ENCODE data around the gene ABHD2.

Gene ABHD2

DNA sequence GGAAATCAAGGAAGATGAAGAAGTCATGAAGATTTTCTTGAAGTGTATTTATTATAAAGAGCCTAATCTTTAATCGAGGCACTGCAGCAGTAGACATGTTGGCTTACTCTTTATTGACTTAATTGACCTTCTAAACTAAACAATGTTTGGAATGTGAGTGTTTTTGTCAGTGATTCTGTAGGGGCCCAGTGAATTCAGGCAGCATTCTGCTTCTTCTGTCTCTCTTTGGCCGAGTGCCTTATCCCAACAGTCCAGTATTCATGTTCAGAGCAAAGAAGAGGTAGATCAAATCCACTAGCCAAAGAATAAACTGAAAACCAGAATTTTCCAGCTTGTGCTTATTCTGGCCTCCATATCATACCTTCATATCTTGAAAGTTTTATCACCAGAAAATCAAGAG is 77.4 kb downstream of the ABHD2 start:
- H3K4me1 ChIP-seq (ENCODE audit: control insufficient read depth, insufficient read depth, low read length), result peaks cover 24% of the 10 kb centered on the region; the same call in 1 of the 2 replicates
- no peaks in the 10 kb centered on the region for H3K9me3 ChIP-seq (ENCODE audit: control insufficient read depth, insufficient read depth, low read depth, low read length)
- no peaks in the 10 kb centered on the region; a peak in 1 of 3 replicates for H3K36me3 ChIP-seq (ENCODE audit: control insufficient read depth in 2 of 2, insufficient read depth in 1 of 2, low read length in 2 of 2)
- POLR2A ChIA-PET, result no interaction called here
- TF ChIP-seq ZBTB1 (tag by site-specific recombination; IDR thresholded peaks at IDR 0.05), result no peak
- TF ChIP-seq ZNF785 (tag by site-specific recombination; IDR thresholded peaks at IDR 0.05), result no peak
- TF ChIP-seq ZNF600 (tag by site-specific recombination; IDR thresholded peaks at IDR 0.05), result no peak
- TF ChIP-seq ZNF629 (tag by site-specific recombination; IDR thresholded peaks at IDR 0.05), result no peak
- no peak for TF ChIP-seq SP7 (tag by site-specific recombination; IDR thresholded peaks at IDR 0.05)
- no peak for TF ChIP-seq ZNF248 (tag by site-specific recombination; IDR thresholded peaks at IDR 0.05)
- TF ChIP-seq ZNF433 (tag by site-specific recombination; IDR thresholded peaks at IDR 0.05; ENCODE audit: low read depth), result no peak
- no peak for TF ChIP-seq PRDM1 (tag by site-specific recombination; IDR thresholded peaks at IDR 0.05)
- CTCF ChIA-PET, result interaction anchor here (0.7 to 19.0 kb wide), 9 partner anchors 8 to 353 kb away, joined by 3 to 480 read pairs (median 6); no protein-coding TSS in a partner anchor
- no peak overlapping the region for H3K27ac ChIP-seq (ENCODE audit: extremely low read depth, low read depth, low read length)
- H3K4me3 ChIP-seq (ENCODE audit: low read depth, low read length), result no peak overlapping the region

DNA sequence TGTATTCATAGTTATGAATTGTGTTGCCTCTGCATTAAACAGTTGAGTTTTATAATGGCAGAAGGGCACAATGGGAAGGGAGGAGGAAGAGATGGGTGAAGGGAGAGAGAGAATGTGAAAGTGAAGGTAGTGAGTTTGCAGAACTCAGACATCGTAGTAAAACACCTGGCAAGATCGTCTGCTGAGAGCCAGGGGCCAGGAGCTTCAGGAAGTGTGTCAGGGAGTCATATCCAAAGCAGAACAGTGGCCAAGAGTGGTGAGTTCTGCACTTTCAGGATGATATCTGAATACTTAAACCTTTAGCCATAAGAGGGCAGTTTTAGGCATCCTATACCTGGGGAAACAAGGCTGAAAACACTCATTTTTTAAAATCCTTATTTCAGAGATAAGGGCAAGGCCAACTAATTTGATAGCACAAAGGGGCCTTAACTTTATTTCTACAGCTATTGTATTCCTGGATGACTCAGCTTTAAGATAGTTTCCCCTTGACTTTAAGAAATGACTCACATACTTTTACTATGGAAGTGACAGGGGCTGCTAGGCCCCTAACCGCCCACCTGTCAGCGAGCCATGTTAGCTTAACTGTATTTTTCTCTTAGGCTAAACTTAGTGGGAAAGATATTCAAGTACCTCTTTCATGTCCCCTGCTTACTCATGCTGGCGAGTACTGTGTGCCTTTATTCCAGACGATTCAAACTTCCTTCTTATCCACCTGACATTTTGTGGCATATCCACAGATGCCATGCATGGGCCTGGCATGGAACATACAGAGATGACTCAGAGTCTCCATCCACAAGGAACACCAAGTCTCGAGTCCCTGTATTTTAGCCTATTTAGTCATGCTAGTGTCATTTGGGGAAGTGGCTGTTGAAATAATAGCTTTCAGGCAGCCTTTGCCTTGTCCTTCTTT is 79.3 kb downstream of the ABHD2 start:
- peaks cover 24% of the 10 kb centered on the region; the same call in 1 of the 2 replicates for H3K4me1 ChIP-seq (ENCODE audit: control insufficient read depth, insufficient read depth, low read length)
- CTCF ChIA-PET, result interaction anchor here (0.5 to 19.0 kb wide), 22 partner anchors 8 to 510 kb away, joined by 3 to 480 read pairs (median 3); no protein-coding TSS in a partner anchor
- POLR2A ChIA-PET, result interaction anchor here (0.8 kb wide), 1 partner anchor 79 kb away, joined by 4 read pairs; the partner anchor contains the start of gene ABHD2
- H3K27ac ChIP-seq (ENCODE audit: extremely low read depth, low read depth, low read length), result no peak overlapping the region; the same call in 1 of the 2 replicates
- no peak overlapping the region for H3K4me3 ChIP-seq (ENCODE audit: low read depth, low read length)
- no peaks in the 10 kb centered on the region; a peak in 1 of 3 replicates for H3K36me3 ChIP-seq (ENCODE audit: control insufficient read depth in 2 of 2, insufficient read depth in 1 of 2, low read length in 2 of 2)
- no peaks in the 10 kb centered on the region for H3K9me3 ChIP-seq (ENCODE audit: control insufficient read depth, insufficient read depth, low read depth, low read length)
- TF ChIP-seq RBAK (tag by site-specific recombination; IDR thresholded peaks at IDR 0.05) (no peak), ZNF626 (tag by site-specific recombination; IDR thresholded peaks at IDR 0.05) (no peak), ZNF404 (tag by site-specific recombination; IDR thresholded peaks at IDR 0.05) (no peak), ZNF596 (tag by site-specific recombination; IDR thresholded peaks at IDR 0.05) (no peak), ZFHX2 (tag by site-specific recombination; conservative IDR thresholded peaks at IDR 0.05) (peak; percentile 64), ZNF658 (tag by site-specific recombination; IDR thresholded peaks at IDR 0.05) (no peak), ZNF175 (tag by site-specific recombination; IDR thresholded peaks at IDR 0.05) (no peak), ZNF776 (tag by site-specific recombination; IDR thresholded peaks at IDR 0.05; ENCODE audit: borderline replicate concordance) (no peak), ZNF391 (tag by site-specific recombination; IDR thresholded peaks at IDR 0.05; ENCODE audit: borderline replicate concordance, low read depth) (no peak), ZNF366 (tag by site-specific recombination; conservative IDR thresholded peaks at IDR 0.05) (peak; percentile 28), SCRT2 (tag by site-specific recombination; IDR thresholded peaks at IDR 0.05) (peak; percentile 75), ZNF311 (tag by site-specific recombination; IDR thresholded peaks at IDR 0.05; ENCODE audit: borderline replicate concordance) (no peak), YY2 (tag by site-specific recombination; IDR thresholded peaks at IDR 0.05) (0 out of 2 replicates have a peak, but pooled peaks have one; percentile 38), ZNF239 (tag by site-specific recombination; IDR thresholded peaks at IDR 0.05) (no peak), ZNF335 (tag by site-specific recombination; conservative IDR thresholded peaks at IDR 0.05) (peak; percentile 94), ZNF2 (tag by site-specific recombination; IDR thresholded peaks at IDR 0.05) (no peak), GLI4 (tag by site-specific recombination; IDR thresholded peaks at IDR 0.05) (no peak), ZNF155 (tag by site-specific recombination; IDR thresholded peaks at IDR 0.05) (no peak), ZNF184 (tag by site-specific recombination; IDR thresholded peaks at IDR 0.05) (0 out of 2 replicates have a peak, but pooled peaks have one; percentile 20)
- TF ChIP-seq, protein P1, sequence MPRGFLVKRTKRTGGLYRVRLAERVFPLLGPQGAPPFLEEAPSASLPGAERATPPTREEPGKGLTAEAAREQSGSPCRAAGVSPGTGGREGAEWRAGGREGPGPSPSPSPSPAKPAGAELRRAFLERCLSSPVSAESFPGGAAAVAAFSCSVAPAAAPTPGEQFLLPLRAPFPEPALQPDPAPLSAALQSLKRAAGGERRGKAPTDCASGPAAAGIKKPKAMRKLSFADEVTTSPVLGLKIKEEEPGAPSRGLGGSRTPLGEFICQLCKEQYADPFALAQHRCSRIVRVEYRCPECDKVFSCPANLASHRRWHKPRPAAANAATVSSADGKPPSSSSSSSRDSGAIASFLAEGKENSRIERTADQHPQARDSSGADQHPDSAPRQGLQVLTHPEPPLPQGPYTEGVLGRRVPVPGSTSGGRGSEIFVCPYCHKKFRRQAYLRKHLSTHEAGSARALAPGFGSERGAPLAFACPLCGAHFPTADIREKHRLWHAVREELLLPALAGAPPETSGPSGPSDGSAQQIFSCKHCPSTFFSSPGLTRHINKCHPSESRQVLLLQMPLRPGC (tag by site-specific recombination; IDR thresholded peaks at IDR 0.05), result no peak
- TF ChIP-seq, protein P2, sequence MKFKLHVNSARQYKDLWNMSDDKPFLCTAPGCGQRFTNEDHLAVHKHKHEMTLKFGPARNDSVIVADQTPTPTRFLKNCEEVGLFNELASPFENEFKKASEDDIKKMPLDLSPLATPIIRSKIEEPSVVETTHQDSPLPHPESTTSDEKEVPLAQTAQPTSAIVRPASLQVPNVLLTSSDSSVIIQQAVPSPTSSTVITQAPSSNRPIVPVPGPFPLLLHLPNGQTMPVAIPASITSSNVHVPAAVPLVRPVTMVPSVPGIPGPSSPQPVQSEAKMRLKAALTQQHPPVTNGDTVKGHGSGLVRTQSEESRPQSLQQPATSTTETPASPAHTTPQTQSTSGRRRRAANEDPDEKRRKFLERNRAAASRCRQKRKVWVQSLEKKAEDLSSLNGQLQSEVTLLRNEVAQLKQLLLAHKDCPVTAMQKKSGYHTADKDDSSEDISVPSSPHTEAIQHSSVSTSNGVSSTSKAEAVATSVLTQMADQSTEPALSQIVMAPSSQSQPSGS (tag by site-specific recombination; IDR thresholded peaks at IDR 0.05; ENCODE audit: low read depth), result no peak
- TF ChIP-seq, protein P3, sequence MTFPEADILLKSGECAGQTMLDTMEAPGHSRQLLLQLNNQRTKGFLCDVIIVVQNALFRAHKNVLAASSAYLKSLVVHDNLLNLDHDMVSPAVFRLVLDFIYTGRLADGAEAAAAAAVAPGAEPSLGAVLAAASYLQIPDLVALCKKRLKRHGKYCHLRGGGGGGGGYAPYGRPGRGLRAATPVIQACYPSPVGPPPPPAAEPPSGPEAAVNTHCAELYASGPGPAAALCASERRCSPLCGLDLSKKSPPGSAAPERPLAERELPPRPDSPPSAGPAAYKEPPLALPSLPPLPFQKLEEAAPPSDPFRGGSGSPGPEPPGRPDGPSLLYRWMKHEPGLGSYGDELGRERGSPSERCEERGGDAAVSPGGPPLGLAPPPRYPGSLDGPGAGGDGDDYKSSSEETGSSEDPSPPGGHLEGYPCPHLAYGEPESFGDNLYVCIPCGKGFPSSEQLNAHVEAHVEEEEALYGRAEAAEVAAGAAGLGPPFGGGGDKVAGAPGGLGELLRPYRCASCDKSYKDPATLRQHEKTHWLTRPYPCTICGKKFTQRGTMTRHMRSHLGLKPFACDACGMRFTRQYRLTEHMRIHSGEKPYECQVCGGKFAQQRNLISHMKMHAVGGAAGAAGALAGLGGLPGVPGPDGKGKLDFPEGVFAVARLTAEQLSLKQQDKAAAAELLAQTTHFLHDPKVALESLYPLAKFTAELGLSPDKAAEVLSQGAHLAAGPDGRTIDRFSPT (tag by site-specific recombination; IDR thresholded peaks at IDR 0.05), result peak; percentile 80

Data from HEK293 (cell line).